T-helper 2 cell treated with Interferon-gamma antibody and Interleukin-4, amounts not matched to agents 5 μg/mL and 100 μg/mL, for 36 hours (primary cell): ENCODE data around the gene MRPL39.

Experiments used
- DNase-seq: peaks from one replicate; pipeline ENCODE4 v3.0.0; 2021; ENCODE audit warnings: low spot score
- H3K27ac Mint-ChIP-seq: one replicate; pipeline ENCODE4 v1.8.0; 2021; ENCODE audit warnings: mild to moderate bottlenecking, mixed read lengths
- H3K27me3 Mint-ChIP-seq: one replicate; pipeline ENCODE4 v1.8.0; 2021; ENCODE audit warnings: low read depth, mixed read lengths
- H3K36me3 Mint-ChIP-seq: one replicate; pipeline ENCODE4 v1.8.0; 2021; ENCODE audit warnings: low read depth, mixed read lengths
- H3K4me1 Mint-ChIP-seq: one replicate; pipeline ENCODE4 v1.8.0; 2021; ENCODE audit warnings: low read depth, mixed read lengths
- H3K4me3 Mint-ChIP-seq: one replicate; pipeline ENCODE4 v1.8.0; 2022; ENCODE audit warnings: mild to moderate bottlenecking, moderate library complexity, mixed read lengths
- H3K9me3 Mint-ChIP-seq: one replicate; pipeline ENCODE4 v1.8.0; 2021; ENCODE audit warnings: mixed read lengths

The MRPL39 gene

DNA sequence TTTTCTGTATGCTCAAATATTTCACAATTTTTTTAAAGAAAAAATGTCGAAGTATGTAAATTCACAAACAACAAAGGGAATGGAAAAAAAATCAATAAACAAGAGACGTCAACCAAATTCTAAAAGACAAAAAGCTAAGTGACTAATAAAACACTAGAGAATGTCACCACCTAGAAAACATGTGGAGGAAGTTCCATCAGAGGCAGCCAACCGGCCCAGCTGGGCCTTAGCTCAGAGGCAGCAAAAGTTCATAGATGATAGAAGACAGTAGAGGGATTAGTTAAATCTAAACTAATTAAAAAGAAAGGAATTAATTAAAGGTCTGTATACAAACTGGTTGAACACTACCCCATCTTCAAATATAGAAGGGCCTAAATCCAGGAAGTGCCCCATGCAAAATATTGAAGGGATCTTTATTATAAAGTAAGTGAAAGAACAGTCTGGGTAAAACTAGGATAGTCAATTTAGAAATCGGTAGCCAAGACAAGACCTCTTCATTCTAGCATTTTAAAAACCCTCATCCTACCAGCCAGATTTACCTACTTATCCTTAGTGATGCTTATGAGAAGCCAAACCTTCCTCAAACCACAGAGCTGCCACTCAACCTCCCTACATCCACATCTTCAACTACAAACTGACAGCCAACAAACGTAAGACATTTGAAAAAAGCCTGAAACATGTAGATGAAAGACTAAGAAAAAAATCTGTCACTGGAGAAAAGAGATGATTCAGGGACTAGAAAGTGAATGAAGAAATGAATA is 23.7 kb downstream of the MRPL39 start:
- DNase-seq: no peak
- Mint-ChIP-seq H3K27ac (peak overlapping the region; percentile 24), H3K4me1 (peaks cover 21% of the 10 kb centered on the region), H3K27me3 (no peaks in the 10 kb centered on the region), H3K9me3 (no peaks in the 10 kb centered on the region), H3K36me3 (peaks cover 27% of the 10 kb centered on the region), H3K4me3 (no peak overlapping the region)

- no peak for DNase-seq
- Mint-ChIP-seq H3K4me3 (no peak overlapping the region), H3K4me1 (peaks cover 27% of the 10 kb centered on the region), H3K27me3 (no peaks in the 10 kb centered on the region), H3K27ac (no peak overlapping the region), H3K9me3 (no peaks in the 10 kb centered on the region), H3K36me3 (peaks cover 29% of the 10 kb centered on the region)
Measured at GRCh38 chr21:25582888-25583287, 24.4 kb downstream of the MRPL39 start.

DNA sequence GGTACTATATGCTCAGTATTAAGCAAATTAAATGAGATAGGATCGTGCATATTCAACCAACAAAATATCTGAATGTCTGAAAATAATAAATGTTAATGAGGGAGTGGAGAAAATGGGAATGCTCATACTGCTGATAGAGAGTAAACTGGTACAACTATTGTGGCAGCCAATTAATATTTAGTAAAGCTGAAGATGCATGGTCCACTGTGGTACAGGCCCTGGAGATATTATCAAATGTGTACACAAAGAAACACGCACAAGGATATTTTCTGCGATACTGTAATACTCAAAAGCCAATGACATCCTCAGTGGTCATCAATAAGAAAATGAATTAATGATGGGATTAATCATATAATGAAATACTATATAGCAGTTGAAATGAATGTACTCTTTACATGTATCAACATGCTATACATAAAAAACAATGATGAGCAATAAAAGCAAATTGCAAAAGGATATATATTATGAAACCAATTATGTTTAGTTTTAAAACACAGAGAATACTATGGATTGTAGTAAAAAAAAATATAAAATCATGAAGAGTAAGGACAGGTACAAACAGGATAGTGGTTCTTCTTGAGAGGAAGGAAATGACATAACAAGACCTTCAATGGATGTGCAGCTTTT is 25.0 kb downstream of the MRPL39 start:
- H3K27ac Mint-ChIP-seq: peak overlapping the region; percentile 23
- peaks cover 33% of the 10 kb centered on the region for H3K4me1 Mint-ChIP-seq
- peaks cover 30% of the 10 kb centered on the region for H3K36me3 Mint-ChIP-seq
- DNase-seq: no peak
- no peaks in the 10 kb centered on the region for H3K27me3 Mint-ChIP-seq
- no peak overlapping the region for H3K4me3 Mint-ChIP-seq
- H3K9me3 Mint-ChIP-seq: no peaks in the 10 kb centered on the region

DNA sequence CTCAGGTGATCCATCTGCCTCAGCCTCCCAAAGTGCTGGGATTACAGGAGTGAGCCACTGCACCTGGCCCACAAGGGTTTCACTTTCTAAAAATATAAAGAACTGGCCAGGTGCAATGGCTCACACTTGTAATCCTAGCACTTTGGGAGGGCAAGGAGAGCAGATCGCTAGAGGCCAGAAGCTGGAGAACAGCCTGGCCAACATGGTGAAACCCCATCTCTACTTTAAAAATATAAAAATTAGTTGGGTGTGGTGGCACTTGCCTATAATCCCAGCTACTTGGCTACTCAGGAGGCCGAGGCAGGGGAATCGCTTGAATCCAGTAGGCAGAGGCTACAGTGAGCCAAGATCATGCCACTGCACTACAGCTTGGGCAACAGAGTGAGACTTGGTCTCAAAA is 25.7 kb downstream of the MRPL39 start:
- Mint-ChIP-seq H3K4me1 (peaks cover 37% of the 10 kb centered on the region), H3K4me3 (no peak overlapping the region), H3K27me3 (no peaks in the 10 kb centered on the region), H3K36me3 (peaks cover 30% of the 10 kb centered on the region), H3K27ac (no peak overlapping the region), H3K9me3 (no peaks in the 10 kb centered on the region)
- no peak for DNase-seq

DNA sequence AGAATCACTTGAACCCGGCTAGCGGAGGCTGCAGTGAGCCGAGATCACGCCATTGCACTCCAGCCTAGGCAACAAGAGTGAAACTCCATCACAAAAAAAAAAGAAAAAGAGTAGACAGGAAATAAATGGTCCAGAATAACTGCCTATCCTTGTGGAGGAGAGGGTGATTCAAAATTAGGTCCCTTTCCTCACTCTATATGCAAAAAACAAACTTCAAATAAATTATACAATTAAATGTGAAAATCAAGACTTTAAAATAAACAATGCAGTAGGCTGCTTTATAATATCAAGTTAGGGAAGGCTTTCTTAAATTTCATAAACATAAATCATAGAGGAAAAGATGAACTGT is 26.4 kb downstream of the MRPL39 start:
- H3K36me3 Mint-ChIP-seq: peaks cover 31% of the 10 kb centered on the region
- H3K4me1 Mint-ChIP-seq: peaks cover 42% of the 10 kb centered on the region
- H3K27ac Mint-ChIP-seq: no peak overlapping the region
- no peak for DNase-seq
- no peak overlapping the region for H3K4me3 Mint-ChIP-seq
- H3K9me3 Mint-ChIP-seq: no peaks in the 10 kb centered on the region
- no peaks in the 10 kb centered on the region for H3K27me3 Mint-ChIP-seq

DNA sequence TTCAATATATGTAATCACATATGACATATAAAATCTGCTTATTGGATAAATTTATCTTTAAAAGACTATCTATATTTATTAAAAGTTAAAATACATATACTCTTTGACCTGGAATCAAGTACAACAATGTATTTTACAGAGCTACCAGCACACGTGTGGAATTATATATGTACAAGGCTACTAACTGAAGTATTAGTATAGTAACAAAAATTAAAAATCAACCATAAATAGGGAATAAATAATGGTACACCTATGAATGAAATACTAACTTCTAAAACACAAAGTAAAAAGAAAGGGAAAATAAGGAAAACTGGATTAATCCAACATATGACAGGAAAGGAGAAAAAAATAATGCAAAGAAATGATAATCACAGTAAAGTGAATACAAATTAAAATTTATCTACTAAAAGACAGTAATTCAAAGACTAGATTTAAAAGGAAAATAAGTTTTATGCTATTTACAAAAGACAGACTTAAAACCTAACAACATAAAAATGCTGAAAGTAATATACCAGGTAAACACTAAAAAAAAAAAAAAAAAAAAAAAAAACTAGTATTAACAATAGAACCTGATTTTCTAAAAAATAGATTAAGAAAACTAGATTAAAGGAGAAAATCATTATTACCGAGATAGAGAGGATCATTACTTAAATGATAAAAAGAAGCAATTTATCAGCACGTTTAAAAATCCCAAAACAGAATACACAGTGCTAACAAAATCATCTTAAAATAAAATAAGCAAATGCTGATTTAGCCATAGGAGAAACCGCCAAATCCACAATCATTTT is 27.9 kb downstream of the MRPL39 start:
- H3K27me3 Mint-ChIP-seq: no peaks in the 10 kb centered on the region
- no peak for DNase-seq
- peaks cover 38% of the 10 kb centered on the region for H3K36me3 Mint-ChIP-seq
- peaks cover 43% of the 10 kb centered on the region for H3K4me1 Mint-ChIP-seq
- no peaks in the 10 kb centered on the region for H3K9me3 Mint-ChIP-seq
- no peak overlapping the region for H3K27ac Mint-ChIP-seq
- H3K4me3 Mint-ChIP-seq: no peak overlapping the region

DNA sequence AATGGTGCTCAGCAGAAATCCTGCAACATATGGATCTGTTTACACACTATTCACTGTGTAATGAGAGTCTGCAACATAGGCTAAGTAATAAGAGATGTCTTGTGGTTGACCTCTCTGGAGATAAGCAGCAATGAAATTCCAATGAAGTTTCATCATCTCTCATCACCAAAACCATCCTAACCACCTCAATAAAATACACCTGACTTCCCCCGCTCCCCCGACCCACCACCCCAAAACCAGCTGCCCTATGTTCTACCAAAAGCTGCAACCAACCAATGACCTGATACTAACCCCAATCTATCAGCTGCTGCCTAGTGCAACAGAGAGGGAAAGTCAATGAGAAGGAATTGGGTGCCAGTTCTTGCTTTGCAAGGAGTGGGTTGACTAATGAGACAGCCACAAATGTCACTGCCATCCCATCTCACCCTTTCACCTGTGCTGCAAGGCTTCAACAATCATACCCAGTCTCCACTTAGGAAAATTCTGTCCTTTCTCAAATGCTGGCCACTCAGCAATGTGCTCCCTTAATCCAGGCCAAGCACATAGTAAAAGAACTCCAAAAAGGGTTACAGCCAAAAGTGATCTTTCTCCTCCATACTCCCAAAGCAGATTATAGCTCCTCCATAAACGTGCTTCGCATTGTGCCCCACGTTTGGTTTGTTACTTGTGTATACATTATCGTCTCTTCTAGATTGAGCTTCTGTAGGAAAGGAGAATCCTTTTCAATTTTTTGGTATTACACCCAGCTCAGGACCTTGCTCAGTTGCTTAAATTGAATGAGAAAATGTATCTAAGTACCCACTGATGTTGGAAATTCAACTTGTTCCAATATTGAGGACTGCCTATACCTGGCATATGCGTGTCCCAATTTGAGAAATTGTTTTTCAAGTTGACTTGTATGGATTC is 29.0 kb downstream of the MRPL39 start:
- Mint-ChIP-seq H3K4me1 (peaks cover 47% of the 10 kb centered on the region), H3K9me3 (no peaks in the 10 kb centered on the region), H3K36me3 (peaks cover 35% of the 10 kb centered on the region), H3K27ac (peak overlapping the region; percentile 24), H3K27me3 (no peaks in the 10 kb centered on the region), H3K4me3 (peak overlapping the region; percentile 10)
- peak; percentile 62 for DNase-seq

DNA sequence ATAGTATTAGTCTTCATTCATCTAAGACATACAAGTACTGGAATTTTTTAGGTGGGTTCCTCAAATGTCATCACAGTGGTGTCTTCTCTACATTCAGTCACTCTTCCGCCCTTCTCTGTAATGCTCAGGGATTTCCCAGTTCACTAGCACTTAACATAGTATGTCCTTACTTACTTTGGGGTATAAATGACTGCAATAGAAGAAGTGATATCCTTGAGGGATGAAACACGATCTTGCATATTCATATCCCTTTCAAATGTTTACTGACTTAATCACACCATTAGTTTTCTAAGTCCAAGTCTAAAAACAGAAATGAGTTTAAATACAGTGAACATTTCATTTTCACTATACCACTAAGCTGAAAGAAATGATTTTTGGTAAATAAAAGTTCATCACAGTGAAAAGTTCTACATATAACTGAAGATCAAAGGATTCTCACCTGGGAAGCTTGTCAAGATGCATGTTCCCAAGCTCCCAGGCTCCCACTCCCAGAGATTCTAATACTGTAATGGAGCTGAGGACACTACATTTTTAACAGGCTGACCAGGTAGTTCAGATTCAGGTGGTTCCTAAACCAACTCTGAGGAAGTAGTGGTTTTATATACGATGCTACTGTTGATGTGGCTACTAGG is 29.7 kb downstream of the MRPL39 start:
- Mint-ChIP-seq H3K27me3 (no peaks in the 10 kb centered on the region), H3K9me3 (no peaks in the 10 kb centered on the region), H3K4me1 (peaks cover 51% of the 10 kb centered on the region), H3K36me3 (peaks cover 36% of the 10 kb centered on the region), H3K4me3 (peak overlapping the region; percentile 30), H3K27ac (peak overlapping the region; percentile 51)
- no peak for DNase-seq

GRCh38 chr21:25573409-25574206 is 33.7 kb downstream of the MRPL39 start:
- Mint-ChIP-seq H3K9me3 (no peaks in the 10 kb centered on the region), H3K36me3 (peaks cover 52% of the 10 kb centered on the region), H3K27me3 (no peaks in the 10 kb centered on the region), H3K4me3 (peak overlapping the region; percentile 74), H3K27ac (peak overlapping the region; percentile 87), H3K4me1 (peaks cover 65% of the 10 kb centered on the region)
- peak; percentile 84 for DNase-seq

GRCh38 chr21:25572861-25573310 is 34.4 kb downstream of the MRPL39 start:
- H3K4me1 Mint-ChIP-seq: peaks cover 63% of the 10 kb centered on the region
- DNase-seq: no peak

DNA sequence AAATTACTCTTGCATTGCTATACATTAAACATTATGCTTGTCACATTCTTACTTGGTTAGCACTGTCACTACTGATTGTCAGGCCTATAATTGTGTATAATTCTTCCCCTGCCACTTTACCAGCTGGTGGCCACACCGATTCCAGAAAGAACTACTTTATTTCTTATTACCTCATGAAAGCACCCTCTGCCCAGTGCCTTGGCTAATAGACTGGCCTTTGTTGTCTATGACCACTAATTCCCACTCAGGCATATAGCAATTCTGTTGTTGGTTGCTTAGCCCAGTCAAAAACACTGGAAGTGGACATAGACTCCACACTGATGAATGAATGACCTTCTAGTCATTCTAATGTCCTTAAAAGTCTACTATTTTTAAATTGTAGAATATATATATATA is 35.6 kb downstream of the MRPL39 start:
- peaks cover 53% of the 10 kb centered on the region for H3K36me3 Mint-ChIP-seq
- no peaks in the 10 kb centered on the region for H3K27me3 Mint-ChIP-seq
- H3K4me3 Mint-ChIP-seq: no peak overlapping the region
- H3K4me1 Mint-ChIP-seq: peaks cover 65% of the 10 kb centered on the region
- DNase-seq: no peak
- H3K27ac Mint-ChIP-seq: no peak overlapping the region
- H3K9me3 Mint-ChIP-seq: no peaks in the 10 kb centered on the region

More at GRCh38 chr21:25572861-25573310, 34.4 kb downstream of the MRPL39 start:
- H3K36me3 Mint-ChIP-seq: peaks cover 54% of the 10 kb centered on the region
- H3K27ac Mint-ChIP-seq: peak overlapping the region; percentile 87
- no peaks in the 10 kb centered on the region for H3K9me3 Mint-ChIP-seq
- peak overlapping the region; percentile 74 for H3K4me3 Mint-ChIP-seq
- no peaks in the 10 kb centered on the region for H3K27me3 Mint-ChIP-seq

DNA sequence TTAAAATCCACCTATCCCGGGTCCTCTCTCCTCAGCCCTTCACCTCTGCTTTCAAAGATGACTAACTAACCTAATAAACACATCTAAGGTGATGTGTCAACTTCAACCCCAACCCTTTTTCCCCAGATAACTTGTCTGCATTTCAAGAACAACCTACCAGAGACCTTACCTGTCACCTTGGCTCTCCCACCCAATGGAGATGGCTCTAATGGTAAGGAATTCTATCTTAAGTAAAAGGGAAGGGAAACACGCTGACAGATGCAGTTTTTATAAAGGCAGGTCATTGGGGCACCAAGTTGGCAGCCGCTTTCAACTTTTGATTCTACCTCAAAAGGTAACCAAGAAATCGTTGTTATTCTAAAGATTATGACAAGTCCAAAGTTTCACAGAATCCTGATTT is 37.6 kb downstream of the MRPL39 start:
- peaks cover 68% of the 10 kb centered on the region for H3K4me1 Mint-ChIP-seq

More for the DNA sequence above, 37.6 kb downstream of the MRPL39 start:
- DNase-seq: no peak
- Mint-ChIP-seq H3K36me3 (peaks cover 45% of the 10 kb centered on the region), H3K9me3 (no peaks in the 10 kb centered on the region), H3K4me3 (peak overlapping the region; percentile 18), H3K27ac (peak overlapping the region; percentile 66), H3K27me3 (no peaks in the 10 kb centered on the region)
